IMR-90 (cell line): ENCODE data around the gene TSSC4.

Source experiments
- CEBPB ChIP-seq: IDR thresholded peaks from 2 replicates; pipeline ENCODE4 v1.6.1; 2012; ENCODE audit warnings: low read depth, low read length, improper control_type of control experiment
- CHD1 ChIP-seq: IDR thresholded peaks from 2 replicates; pipeline ENCODE4 v1.6.1; 2012; ENCODE audit warnings: low read depth, low read length, improper control_type of control experiment
- CTCF ChIP-seq: conservative IDR thresholded peaks from 2 replicates; pipeline ENCODE4 v1.5.1; 2012; ENCODE audit warnings: mild to moderate bottlenecking, low read depth, low read length, improper control_type of control experiment
- MAFK ChIP-seq: IDR thresholded peaks from 2 replicates; pipeline ENCODE4 v1.6.1; 2012; ENCODE audit warnings: low read depth, low read length, improper control_type of control experiment
- MAZ ChIP-seq: IDR thresholded peaks from 2 replicates; pipeline ENCODE4 v1.6.1; 2012; ENCODE audit warnings: low read depth, mild to moderate bottlenecking, low read length, improper control_type of control experiment, moderate library complexity, borderline replicate concordance
- MXI1 ChIP-seq: IDR thresholded peaks from 2 replicates; pipeline ENCODE4 v1.6.1; 2012; ENCODE audit warnings: low read depth, mild to moderate bottlenecking, low read length, moderate library complexity, borderline replicate concordance
- POLR2A ChIP-seq: IDR thresholded peaks from 2 replicates; pipeline ENCODE4 v1.6.1; 2012; ENCODE audit warnings: mild to moderate bottlenecking, low read depth, low read length
- RAD21 ChIP-seq: IDR thresholded peaks from 2 replicates; pipeline ENCODE4 v1.6.1; 2012; ENCODE audit warnings: low read length, improper control_type of control experiment
- RCOR1 ChIP-seq: IDR thresholded peaks from 2 replicates; pipeline ENCODE4 v1.6.1; 2012; ENCODE audit warnings: mild to moderate bottlenecking, low read length, improper control_type of control experiment; ENCODE audit not compliant: insufficient replicate concordance
- RFX5 ChIP-seq: IDR thresholded peaks from 2 replicates; pipeline ENCODE4 v1.8.0; 2012; ENCODE audit warnings: low read depth, mild to moderate bottlenecking, low read length, moderate library complexity
- SMC3 ChIP-seq: fragments of 150-350 bp; IDR thresholded peaks from 2 replicates; pipeline ENCODE4 v1.6.1; 2016; ENCODE audit warnings: low read depth, mild to moderate bottlenecking, antibody characterized with exemption, low read length, moderate library complexity
- USF2 ChIP-seq: fragments of 150-350 bp; IDR thresholded peaks from 2 replicates; pipeline ENCODE4 v1.6.1; 2017; ENCODE audit warnings: mild to moderate bottlenecking, antibody characterized with exemption, low read length, low read depth
- TF ChIP-seq, protein P1 (sequence below): fragments of 150-350 bp; IDR thresholded peaks from 2 replicates; pipeline ENCODE4 v1.6.1; 2016; ENCODE audit warnings: low read depth, mild to moderate bottlenecking, low read length, moderate library complexity, borderline replicate concordance

- TF ChIP-seq MXI1: no peak
- no peak for TF ChIP-seq RCOR1
- TF ChIP-seq CTCF: no peak
- TF ChIP-seq SMC3: no peak
- no peak for TF ChIP-seq RFX5
- no peak for TF ChIP-seq POLR2A
- no peak for TF ChIP-seq MAFK
- TF ChIP-seq CHD1: no peak
- TF ChIP-seq, protein P1, sequence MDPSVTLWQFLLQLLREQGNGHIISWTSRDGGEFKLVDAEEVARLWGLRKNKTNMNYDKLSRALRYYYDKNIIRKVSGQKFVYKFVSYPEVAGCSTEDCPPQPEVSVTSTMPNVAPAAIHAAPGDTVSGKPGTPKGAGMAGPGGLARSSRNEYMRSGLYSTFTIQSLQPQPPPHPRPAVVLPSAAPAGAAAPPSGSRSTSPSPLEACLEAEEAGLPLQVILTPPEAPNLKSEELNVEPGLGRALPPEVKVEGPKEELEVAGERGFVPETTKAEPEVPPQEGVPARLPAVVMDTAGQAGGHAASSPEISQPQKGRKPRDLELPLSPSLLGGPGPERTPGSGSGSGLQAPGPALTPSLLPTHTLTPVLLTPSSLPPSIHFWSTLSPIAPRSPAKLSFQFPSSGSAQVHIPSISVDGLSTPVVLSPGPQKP: no peak
- TF ChIP-seq MAZ: no peak; the same call in 1 of the 2 replicates
- TF ChIP-seq RAD21: no peak
- no peak for TF ChIP-seq USF2
- TF ChIP-seq CEBPB: no peak
These were observed 13.1 kb upstream of the TSSC4 start for GRCh38 chr11:2387266-2387987.
